ENCODE data around the gene MEG3.

MEG3 gene

GRCh38 chr14:100879194-100879593 is 53.3 kb downstream of the MEG3 start:
- DNase-seq (ENCODE audit: extremely low read depth in 1 of 2, low read depth in 1 of 2), result no peak

GRCh38 chr14:100879782-100880181 is 53.9 kb downstream of the MEG3 start:
- DNase-seq (ENCODE audit: extremely low read depth in 1 of 2, low read depth in 1 of 2), result no peak

GRCh38 chr14:100880271-100881101 is 54.6 kb downstream of the MEG3 start:
- DNase-seq (ENCODE audit: extremely low read depth in 1 of 2, low read depth in 1 of 2), result no peak

- DNase-seq (ENCODE audit: extremely low read depth in 1 of 2, low read depth in 1 of 2), result no peak
Measured at GRCh38 chr14:100881211-100882025, 55.5 kb downstream of the MEG3 start.

- no peak for DNase-seq (ENCODE audit: extremely low read depth in 1 of 2, low read depth in 1 of 2)
Measured at GRCh38 chr14:100882026-100882967, 56.4 kb downstream of the MEG3 start.

- no peak for DNase-seq (ENCODE audit: extremely low read depth in 1 of 2, low read depth in 1 of 2)
Measured at GRCh38 chr14:100882991-100883788, 57.3 kb downstream of the MEG3 start.

- no peak for DNase-seq (ENCODE audit: extremely low read depth in 1 of 2, low read depth in 1 of 2)
Measured at GRCh38 chr14:100883789-100884101, 57.8 kb downstream of the MEG3 start.

GRCh38 chr14:100884456-100884855 is 58.5 kb downstream of the MEG3 start:
- DNase-seq (ENCODE audit: extremely low read depth in 1 of 2, low read depth in 1 of 2), result no peak

- DNase-seq (ENCODE audit: extremely low read depth in 1 of 2, low read depth in 1 of 2), result no peak
Measured at GRCh38 chr14:100885196-100885595, 59.3 kb downstream of the MEG3 start.

- DNase-seq (ENCODE audit: extremely low read depth in 1 of 2, low read depth in 1 of 2), result no peak
Measured at GRCh38 chr14:100885617-100886016, 59.7 kb downstream of the MEG3 start.

GRCh38 chr14:100887728-100888335 is 61.9 kb downstream of the MEG3 start:
- DNase-seq (ENCODE audit: extremely low read depth in 1 of 2, low read depth in 1 of 2), result no peak

- DNase-seq (ENCODE audit: extremely low read depth in 1 of 2, low read depth in 1 of 2), result no peak
Measured at GRCh38 chr14:100888789-100889315, 62.9 kb downstream of the MEG3 start.

GRCh38 chr14:100889641-100890040 is 63.7 kb downstream of the MEG3 start:
- DNase-seq (ENCODE audit: extremely low read depth in 1 of 2, low read depth in 1 of 2), result no peak

GRCh38 chr14:100890061-100890850 is 64.3 kb downstream of the MEG3 start:
- no peak for DNase-seq (ENCODE audit: extremely low read depth in 1 of 2, low read depth in 1 of 2)

GRCh38 chr14:100891051-100891450 is 65.1 kb downstream of the MEG3 start:
- no peak for DNase-seq (ENCODE audit: extremely low read depth in 1 of 2, low read depth in 1 of 2)

GRCh38 chr14:100891501-100892445 is 65.9 kb downstream of the MEG3 start:
- DNase-seq (ENCODE audit: extremely low read depth in 1 of 2, low read depth in 1 of 2), result no peak

GRCh38 chr14:100892496-100893227 is 66.7 kb downstream of the MEG3 start:
- no peak for DNase-seq (ENCODE audit: extremely low read depth in 1 of 2, low read depth in 1 of 2)
